H1 (cell line): ENCODE results near the gene ART5.

ENCODE experiments used
- BCL11A ChIP-seq, 2 experiments: IDR thresholded peaks; one replicate each; pipeline ENCODE4 v1.6.1; 2011; ENCODE audit warnings: low read depth in 2 of 2, low read length in 2 of 2, mild to moderate bottlenecking in 2 of 2
- CHD1 ChIP-seq: IDR thresholded peaks from 2 replicates; pipeline ENCODE4 v1.6.1; 2012; ENCODE audit warnings: low read depth, low read length, improper control_type of control experiment
- CREB1 ChIP-seq: IDR thresholded peaks from 2 replicates; pipeline ENCODE4 v1.6.1; 2012; ENCODE audit warnings: inconsistent platforms
- EP300 ChIP-seq, 2 experiments: IDR thresholded peaks; 1 replicate in 1 of 2; 2 replicates in 1 of 2; pipeline ENCODE4 v1.6.1; 2011 to 2012; ENCODE audit warnings: low read depth in 2 of 2, low read length in 2 of 2, mild to moderate bottlenecking in 2 of 2, borderline replicate concordance in 1 of 2, inconsistent platforms in 1 of 2, moderate library complexity in 1 of 2
- JUN ChIP-seq: IDR thresholded peaks from 2 replicates; pipeline ENCODE4 v1.6.1; 2011; ENCODE audit warnings: low read depth, mild to moderate bottlenecking, improper control_type of control experiment, low read length
- MAFK ChIP-seq: IDR thresholded peaks from 2 replicates; pipeline ENCODE4 v1.6.1; 2012; ENCODE audit warnings: low read depth, mild to moderate bottlenecking, improper control_type of control experiment, low read length
- POLR2A ChIP-seq, 2 experiments: IDR thresholded peaks; 1 replicate in 1 of 2; 2 replicates in 1 of 2; pipeline ENCODE4 v1.6.1; 2011; ENCODE audit warnings: low read depth in 2 of 2, low read length in 2 of 2, mild to moderate bottlenecking in 2 of 2; ENCODE audit errors: control extremely low read depth in 1 of 2
- RFX5 ChIP-seq: IDR thresholded peaks from 2 replicates; pipeline ENCODE4 v1.6.1; 2011; ENCODE audit warnings: low read depth, low read length, improper control_type of control experiment, borderline replicate concordance
- SIN3A ChIP-seq, 2 experiments: IDR thresholded peaks in 1 of 2; conservative IDR thresholded peaks in 1 of 2; 2 replicates each; pipeline ENCODE4 v1.6.1; 2011 to 2012; ENCODE audit warnings: low read length in 2 of 2, improper control_type of control experiment in 1 of 2, low read depth in 1 of 2, mild to moderate bottlenecking in 1 of 2
- SP2 ChIP-seq: IDR thresholded peaks from 2 replicates; pipeline ENCODE4 v1.6.1; 2012; ENCODE audit warnings: mild to moderate bottlenecking, low read length, inconsistent platforms
- SP4 ChIP-seq: IDR thresholded peaks from 2 replicates; pipeline ENCODE4 v1.6.1; 2012; ENCODE audit warnings: low read length, inconsistent platforms
- TF ChIP-seq, protein P1 (sequence below): IDR thresholded peaks from 2 replicates; pipeline ENCODE4 v1.6.1; 2012; ENCODE audit warnings: inconsistent platforms
- TF ChIP-seq, protein P2 (sequence below), 3 experiments: IDR thresholded peaks; 1 replicate in 2 of 3; 2 replicates in 1 of 3; pipeline versions ENCODE4 v1.5.1 to v1.6.1; 2011; ENCODE audit warnings: low read length in 3 of 3, mild to moderate bottlenecking in 3 of 3, inconsistent platforms in 2 of 3, low read depth in 1 of 3, moderate library complexity in 1 of 3; ENCODE audit not compliant: insufficient read depth in 1 of 3; ENCODE audit errors: control extremely low read depth in 1 of 3
- TF ChIP-seq, protein P3 (sequence below): IDR thresholded peaks from 2 replicates; pipeline ENCODE4 v1.6.1; 2011; ENCODE audit warnings: low read length, improper control_type of control experiment

DNA sequence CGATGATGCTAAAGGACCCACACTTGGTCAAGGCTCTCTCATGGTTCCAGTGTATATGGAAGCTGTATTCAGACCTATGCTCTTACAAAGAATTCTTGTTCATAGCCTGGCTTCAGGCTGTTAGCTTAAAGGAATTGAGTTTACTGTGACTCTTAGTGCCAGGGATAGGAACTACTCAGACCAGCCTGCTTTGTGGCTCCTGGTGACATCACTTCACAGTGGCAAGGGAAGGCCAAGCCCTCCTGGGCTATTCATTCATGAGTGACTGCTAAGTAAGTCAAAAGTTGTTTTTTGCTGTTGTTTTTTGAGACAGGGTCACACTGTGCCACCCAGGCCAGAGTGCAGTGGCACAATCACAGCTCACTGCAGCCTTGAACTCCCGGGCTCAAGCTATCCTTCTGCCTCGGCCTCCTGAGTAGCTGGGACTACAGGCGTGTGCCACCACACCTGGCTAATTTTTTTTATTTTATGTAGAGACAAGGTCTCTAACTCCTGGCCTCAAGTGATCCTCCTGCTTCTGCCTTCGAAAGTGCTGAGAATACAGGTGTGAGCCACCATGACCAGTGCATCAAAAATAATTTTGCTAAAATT, 9.6 kb downstream of the ART5 start:
- TF ChIP-seq EP300 (IDR thresholded peaks at IDR 0.05; ENCODE audit: borderline replicate concordance in 1 of 2, low read depth in 2 of 2, low read length in 2 of 2): no peak
- TF ChIP-seq, protein P1, sequence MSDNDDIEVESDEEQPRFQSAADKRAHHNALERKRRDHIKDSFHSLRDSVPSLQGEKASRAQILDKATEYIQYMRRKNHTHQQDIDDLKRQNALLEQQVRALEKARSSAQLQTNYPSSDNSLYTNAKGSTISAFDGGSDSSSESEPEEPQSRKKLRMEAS: no peak
- TF ChIP-seq, protein P2, sequence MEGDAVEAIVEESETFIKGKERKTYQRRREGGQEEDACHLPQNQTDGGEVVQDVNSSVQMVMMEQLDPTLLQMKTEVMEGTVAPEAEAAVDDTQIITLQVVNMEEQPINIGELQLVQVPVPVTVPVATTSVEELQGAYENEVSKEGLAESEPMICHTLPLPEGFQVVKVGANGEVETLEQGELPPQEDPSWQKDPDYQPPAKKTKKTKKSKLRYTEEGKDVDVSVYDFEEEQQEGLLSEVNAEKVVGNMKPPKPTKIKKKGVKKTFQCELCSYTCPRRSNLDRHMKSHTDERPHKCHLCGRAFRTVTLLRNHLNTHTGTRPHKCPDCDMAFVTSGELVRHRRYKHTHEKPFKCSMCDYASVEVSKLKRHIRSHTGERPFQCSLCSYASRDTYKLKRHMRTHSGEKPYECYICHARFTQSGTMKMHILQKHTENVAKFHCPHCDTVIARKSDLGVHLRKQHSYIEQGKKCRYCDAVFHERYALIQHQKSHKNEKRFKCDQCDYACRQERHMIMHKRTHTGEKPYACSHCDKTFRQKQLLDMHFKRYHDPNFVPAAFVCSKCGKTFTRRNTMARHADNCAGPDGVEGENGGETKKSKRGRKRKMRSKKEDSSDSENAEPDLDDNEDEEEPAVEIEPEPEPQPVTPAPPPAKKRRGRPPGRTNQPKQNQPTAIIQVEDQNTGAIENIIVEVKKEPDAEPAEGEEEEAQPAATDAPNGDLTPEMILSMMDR (IDR thresholded peaks at IDR 0.05; ENCODE audit: control extremely low read depth in 1 of 3, insufficient read depth in 1 of 3, low read depth in 1 of 3, low read length in 3 of 3): no peak
- no peak for TF ChIP-seq POLR2A (IDR thresholded peaks at IDR 0.05; ENCODE audit: control extremely low read depth in 1 of 2, low read depth in 2 of 2, low read length in 2 of 2)
- TF ChIP-seq SIN3A (conservative IDR thresholded peaks at IDR 0.05 in 1 of 2, IDR thresholded peaks at IDR 0.05 in 1 of 2; ENCODE audit: low read depth in 1 of 2, low read length in 2 of 2): no peak
- TF ChIP-seq SP2: no peak
- TF ChIP-seq SP4: no peak
- no peak for TF ChIP-seq RFX5
- no peak for TF ChIP-seq MAFK
- TF ChIP-seq BCL11A (IDR thresholded peaks at IDR 0.05; ENCODE audit: low read depth in 2 of 2, low read length in 2 of 2): no peak
- no peak for TF ChIP-seq CREB1
- no peak for TF ChIP-seq CHD1
- no peak for TF ChIP-seq JUN
- TF ChIP-seq, protein P3, sequence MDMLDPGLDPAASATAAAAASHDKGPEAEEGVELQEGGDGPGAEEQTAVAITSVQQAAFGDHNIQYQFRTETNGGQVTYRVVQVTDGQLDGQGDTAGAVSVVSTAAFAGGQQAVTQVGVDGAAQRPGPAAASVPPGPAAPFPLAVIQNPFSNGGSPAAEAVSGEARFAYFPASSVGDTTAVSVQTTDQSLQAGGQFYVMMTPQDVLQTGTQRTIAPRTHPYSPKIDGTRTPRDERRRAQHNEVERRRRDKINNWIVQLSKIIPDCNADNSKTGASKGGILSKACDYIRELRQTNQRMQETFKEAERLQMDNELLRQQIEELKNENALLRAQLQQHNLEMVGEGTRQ: no peak
